ENCODE measurements around the gene SLC25A29. TPM values are rescaled to one million over a fixed set of nuclear protein-coding genes. Genes with fewer than 3 reads are reported as not detected.

Gene SLC25A29
- total and polyA plus RNA-seq, 2 of the 13 experiments (the other 11 are each of a cell fraction or from before 2014, with no cell fraction given), result 12.2 to 17.2 TPM

GRCh38 chr14:100317912-100318808 is 11.9 kb upstream of the SLC25A29 start (continued):
- TF ChIP-seq ZNF557 (CRISPR knock-in tag; IDR thresholded peaks at IDR 0.05) (no peak), TFDP2 (CRISPR knock-in tag; IDR thresholded peaks at IDR 0.05) (0 out of 2 replicates have a peak, but pooled peaks have one; percentile 11), PHF8 (CRISPR knock-in tag; IDR thresholded peaks at IDR 0.05) (peak; percentile 53), ZBED4 (CRISPR knock-in tag; IDR thresholded peaks at IDR 0.05; ENCODE audit: borderline replicate concordance) (no peak), ZNF362 (CRISPR knock-in tag; IDR thresholded peaks at IDR 0.05; ENCODE audit: borderline replicate concordance) (no peak), ZNF644 (CRISPR knock-in tag; IDR thresholded peaks at IDR 0.05; ENCODE audit: low read depth) (no peak), ZFP91 (CRISPR knock-in tag; IDR thresholded peaks at IDR 0.05; ENCODE audit: borderline replicate concordance) (0 out of 2 replicates have a peak, but pooled peaks have one; percentile 46), PTBP1 (IDR thresholded peaks at IDR 0.05; ENCODE audit: low read depth, low read length, poor library complexity, severe bottlenecking) (no peak), HNRNPL (IDR thresholded peaks at IDR 0.05; ENCODE audit: low read depth, low read length) (0 out of 2 replicates have a peak, but pooled peaks have one; percentile 40), ZFY (CRISPR knock-in tag; IDR thresholded peaks at IDR 0.05) (peak; percentile 73), BHLHE40 (IDR thresholded peaks at IDR 0.05; ENCODE audit: low read length) (no peak), TFDP1 (CRISPR knock-in tag; IDR thresholded peaks at IDR 0.05; ENCODE audit: borderline replicate concordance) (no peak), ZNF576 (CRISPR knock-in tag; IDR thresholded peaks at IDR 0.05) (no peak), HNRNPK (IDR thresholded peaks at IDR 0.05; ENCODE audit: low read depth, low read length, poor library complexity, severe bottlenecking) (no peak), ZSCAN30 (CRISPR knock-in tag; IDR thresholded peaks at IDR 0.05) (no peak), ZNF776 (CRISPR knock-in tag; IDR thresholded peaks at IDR 0.05) (no peak)
